GM12878 (cell line): ENCODE measurements around the gene KRTAP5-2. TPM values are rescaled to one million over a fixed set of nuclear protein-coding genes. Genes with fewer than 3 reads are reported as not detected.

ENCODE experiments used
- ATAC-seq: fragments of 200-7000 bp; cut with Tn5 transposase; 3 replicates; pipeline ENCODE4 v1.9.1; 2020; ENCODE audit warnings: mild to moderate bottlenecking, moderate library complexity
- BruUV-seq: library from RNA; stranded (reverse); fragments of 400-500 nt; replicated peaks from 2 replicates; lab custom pipeline; 2021; lab: Mats Ljungman, UMichigan
- CTCF ChIA-PET: fragments of 300-600 bp; sonication (Branson Sonifier 250); formaldehyde crosslinking; extraction: SDS; loops from one replicate; lab custom pipeline; 2021; ENCODE audit warnings: inconsistent platforms; lab: Yijun Ruan, JAX
- POLR2A ChIA-PET: fragments of 350-600 bp; formaldehyde crosslinking; extraction: SDS; loops from one replicate; lab custom pipeline; 2021; ENCODE audit warnings: inconsistent platforms; lab: Charles Lee
- RAD21 ChIA-PET: fragments of 300-600 bp; sonication (Branson Sonifier 250); formaldehyde crosslinking; loops from one replicate; lab custom pipeline; 2023; ENCODE audit warnings: antibody characterized with exemption; ENCODE audit not compliant: unreplicated experiment; lab: Charles Lee
- SMC1A ChIA-PET: fragments of 300-600 bp; sonication (Branson Sonifier 250); formaldehyde crosslinking; loops from one replicate; lab custom pipeline; 2023; ENCODE audit not compliant: unreplicated experiment, uncharacterized antibody; lab: Charles Lee
- DNase-seq: peaks from one replicate; pipeline ENCODE4 v3.0.0-alpha.2; 2011; ENCODE audit warnings: low read depth, low spot score
- FAIRE-seq: peaks from 3 replicates; lab custom pipeline; 2011; peaks lifted over from hg19 to GRCh38; lab: Jason Lieb, UNC
- H2AFZ ChIP-seq: 2 replicates; pipeline ENCODE4 v1.6.0; 2011; ENCODE audit warnings: low read depth, low read length, control low read depth; ENCODE audit not compliant: control insufficient read depth
- H3K27ac ChIP-seq: 2 replicates; pipeline ENCODE4 v1.5.1; 2011; ENCODE audit warnings: control low read depth; ENCODE audit not compliant: control insufficient read depth, insufficient read depth
- H3K27me3 ChIP-seq, 2 experiments: replicated peaks in 1 of 2; 2 replicates each; pipeline versions ENCODE4 v1.6.0 to v1.6.1; 2011; ENCODE audit warnings: low read length in 1 of 2; ENCODE audit not compliant: control insufficient read depth in 2 of 2, insufficient read depth in 2 of 2
- H3K36me3 ChIP-seq, 2 experiments: 2 replicates each; pipeline ENCODE4 v1.5.1; 2011; ENCODE audit warnings: low read length in 1 of 2; ENCODE audit not compliant: control insufficient read depth in 2 of 2, insufficient read depth in 2 of 2
- H3K4me1 ChIP-seq: 2 replicates; pipeline ENCODE4 v1.6.1; 2011; ENCODE audit warnings: mild to moderate bottlenecking, low read length, moderate library complexity, mixed read lengths; ENCODE audit not compliant: control insufficient read depth, insufficient read depth
- H3K4me2 ChIP-seq: 2 replicates; pipeline ENCODE4 v1.6.0; 2011; ENCODE audit warnings: control low read depth; ENCODE audit not compliant: control insufficient read depth, insufficient read depth
- H3K4me3 ChIP-seq: fragments of 200-600 bp; sonication (generic); 2 replicates; pipeline ENCODE4 v1.5.1; 2016
- H3K79me2 ChIP-seq: 2 replicates; pipeline ENCODE4 v1.6.0; 2011; ENCODE audit warnings: low read length; ENCODE audit not compliant: control insufficient read depth, insufficient read depth
- H3K9ac ChIP-seq: 2 replicates; pipeline ENCODE4 v1.8.0; 2011; ENCODE audit warnings: low read length, control low read depth, mixed read lengths; ENCODE audit not compliant: control insufficient read depth, insufficient read depth
- H3K9me3 ChIP-seq: replicated peaks from 3 replicates; pipeline ENCODE4 v1.5.1; 2011; ENCODE audit warnings: mild to moderate bottlenecking, low read length; ENCODE audit not compliant: control insufficient read depth, insufficient read depth
- H4K20me1 ChIP-seq: 2 replicates; pipeline ENCODE4 v1.6.0; 2011; ENCODE audit not compliant: control insufficient read depth, insufficient read depth
- ATF3 ChIP-seq: IDR thresholded peaks from 2 replicates; pipeline ENCODE4 v1.6.1; 2011; ENCODE audit warnings: low read depth, mild to moderate bottlenecking, low read length, moderate library complexity, borderline replicate concordance; ENCODE audit errors: extremely low read depth
- ATF7 ChIP-seq: fragments of 450-650 bp; IDR thresholded peaks from 2 replicates; pipeline ENCODE4 v1.6.1; 2016; ENCODE audit warnings: low read depth, mild to moderate bottlenecking
- CHD1 ChIP-seq: IDR thresholded peaks from 2 replicates; pipeline ENCODE4 v1.6.1; 2012; ENCODE audit warnings: low read depth, low read length, improper control_type of control experiment
- CHD4 ChIP-seq: fragments of 200-600 bp; sonication (generic); IDR thresholded peaks from 2 replicates; pipeline ENCODE4 v1.6.1; 2016; ENCODE audit warnings: mild to moderate bottlenecking
- CREB1 ChIP-seq: IDR thresholded peaks from 2 replicates; pipeline ENCODE4 v1.6.1; 2012; ENCODE audit warnings: low read depth, mild to moderate bottlenecking, inconsistent platforms
- MEF2B ChIP-seq: fragments of 450-650 bp; IDR thresholded peaks from 2 replicates; pipeline ENCODE4 v1.6.1; 2018; ENCODE audit warnings: mild to moderate bottlenecking, moderate library complexity; ENCODE audit not compliant: partially characterized antibody, poor library complexity, severe bottlenecking
- MYB ChIP-seq: fragments of 150-350 bp; IDR thresholded peaks from 2 replicates; pipeline ENCODE4 v1.6.1; 2014; ENCODE audit warnings: mild to moderate bottlenecking, low read depth, low read length, borderline replicate concordance
- NR2C2 ChIP-seq: IDR thresholded peaks from 2 replicates; pipeline ENCODE4 v1.6.1; 2011; ENCODE audit warnings: borderline replicate concordance, low read depth; ENCODE audit not compliant: control insufficient read depth, insufficient read length
- PAX8 ChIP-seq: fragments of 450-650 bp; IDR thresholded peaks from 2 replicates; pipeline ENCODE4 v1.6.1; 2017; ENCODE audit warnings: mild to moderate bottlenecking, moderate library complexity
- POLR2AphosphoS5 ChIP-seq: IDR thresholded peaks from 2 replicates; pipeline ENCODE4 v1.6.1; 2011; ENCODE audit warnings: mild to moderate bottlenecking, low read length, inconsistent platforms
- RAD51 ChIP-seq: fragments of 450-650 bp; IDR thresholded peaks from 2 replicates; pipeline ENCODE4 v1.6.1; 2016; ENCODE audit warnings: moderate library complexity, mild to moderate bottlenecking, inconsistent platforms
- SPI1 ChIP-seq: IDR thresholded peaks from 2 replicates; pipeline ENCODE4 v1.6.1; 2011; ENCODE audit warnings: low read depth, mild to moderate bottlenecking, low read length, moderate library complexity, borderline replicate concordance; ENCODE audit not compliant: insufficient read depth
- TAF1 ChIP-seq: IDR thresholded peaks from 2 replicates; pipeline ENCODE4 v1.6.1; 2011; ENCODE audit warnings: mild to moderate bottlenecking, low read depth, low read length, borderline replicate concordance
- TBL1XR1 ChIP-seq: IDR thresholded peaks from 2 replicates; pipeline ENCODE4 v1.6.1; 2012; ENCODE audit warnings: low read depth, low read length, improper control_type of control experiment
- WRNIP1 ChIP-seq: IDR thresholded peaks from 2 replicates; pipeline ENCODE4 v1.6.1; 2011; ENCODE audit warnings: low read depth, low read length, improper control_type of control experiment, borderline replicate concordance
- YBX1 ChIP-seq: fragments of 450-650 bp; IDR thresholded peaks from 2 replicates; pipeline ENCODE4 v1.6.1; 2016; ENCODE audit warnings: antibody characterized with exemption
- WGBS: methylation state at CpG from one replicate; pipeline ENCODE4 v1.1.6; 2016; ENCODE audit warnings: low lambda C conversion rate; ENCODE audit not compliant: insufficient replicate concordance, insufficient coverage; ENCODE audit errors: missing lambda C conversion rate; 5-methylcytosine and 5-hydroxymethylcytosine counted together
- in situ Hi-C: fragments of 300-500 bp; cut with MboI; formaldehyde crosslinking; loops from 9 replicates; pipeline ENCODE4 v1.14.3; 2018; ENCODE audit warnings: mixed read lengths
- intact Hi-C: fragments of 100-400 bp; cut with micrococcal nuclease; formaldehyde crosslinking; loops from one replicate; pipeline ENCODE4 v1.14.2; 2022; ENCODE audit not compliant: unreplicated experiment
- polyA plus RNA-seq, 11 experiments: library from polyadenylated mRNA; depleted of rRNA in 4 of 11; unstranded in 6 of 11; stranded (reverse) in 5 of 11; fragments of >200 nt; fragmentation: Nextera tagmentation in 4 of 11; fragmentation: Illumina TruSeq in 1 of 11; extraction: Ambion mirVana in 4 of 11; extraction: Trizol in 1 of 11; gene quantifications; 1 replicate in 1 of 11; 2 replicates in 10 of 11; pipeline versions ENCODE4 v1.2.1 to v1.2.3, GENCODE V29; 2011 to 2016; ENCODE audit warnings: inconsistent platforms in 2 of 11, missing spikeins in 2 of 11, low read depth in 1 of 11
- total RNA-seq, 4 experiments: library from RNA; depleted of rRNA in 3 of 4; stranded (reverse); fragments of >200 nt in 3 of 4; fragmentation: Illumina TruSeq in 1 of 4; extraction: Trizol in 1 of 4; gene quantifications; 2 replicates each; pipeline versions ENCODE4 v1.2.1 to v1.2.3, GENCODE V29; 2013 to 2021
- TF ChIP-seq, protein P1 (sequence below): fragments of 450-650 bp; IDR thresholded peaks from 2 replicates; pipeline ENCODE4 v1.6.1; 2017; ENCODE audit warnings: mild to moderate bottlenecking, moderate library complexity

Gene KRTAP5-2
- total and polyA plus RNA-seq, 10 of the 15 experiments (the other 5 are each of a cell fraction or from before 2014, with no cell fraction given) = not detected

DNA sequence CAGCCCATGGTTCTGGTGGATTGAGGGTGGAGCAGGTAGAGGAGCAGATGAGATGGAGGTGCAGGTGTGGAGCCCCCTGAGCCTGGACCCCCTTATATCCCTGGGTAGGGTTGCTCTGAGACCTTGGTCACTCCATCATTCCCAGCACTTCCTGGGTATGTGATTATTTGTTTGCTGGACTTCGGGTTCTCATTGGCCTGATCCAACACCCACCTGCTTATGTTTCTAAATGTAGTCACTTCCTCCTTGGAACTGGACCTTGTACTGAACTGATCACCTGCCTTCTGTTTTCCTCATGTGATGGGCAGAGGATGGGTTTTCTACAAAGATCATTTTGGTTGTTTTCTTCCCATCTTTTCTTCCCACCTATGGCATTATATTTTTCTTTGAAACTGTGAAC lies 24.0 kb upstream of the KRTAP5-2 start, which contains the start of gene KRTAP5-4 (continued):
- no peak for TF ChIP-seq CHD1
- TF ChIP-seq, all 136 proteins: peak for 0

DNA sequence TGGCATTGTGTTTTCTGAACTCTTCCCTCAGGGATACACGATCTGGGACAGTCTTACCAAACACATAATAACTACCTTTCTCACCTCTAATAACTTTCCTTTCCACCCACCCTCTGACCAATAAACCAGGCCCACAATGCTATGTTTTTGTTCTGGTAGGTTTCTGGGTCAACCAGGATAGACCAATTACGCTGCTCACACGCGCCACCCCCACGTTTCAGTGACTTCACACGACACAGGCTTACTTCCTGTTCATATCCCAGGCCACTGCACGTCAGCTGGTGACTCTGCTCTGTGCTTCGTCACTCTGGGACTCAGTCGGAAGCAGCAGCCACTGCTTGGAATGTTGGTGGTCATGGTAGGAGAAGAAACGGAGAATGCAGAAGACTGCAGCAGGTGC lies 21.4 kb upstream of the KRTAP5-2 start:
- RAD21 ChIA-PET = no interaction called here
- no peak for DNase-seq
- TF ChIP-seq SPI1 (no peak), ATF7 (no peak), POLR2AphosphoS5 (no peak), CREB1 (no peak), TBL1XR1 (no peak), TAF1 (no peak), NR2C2 (no peak), PAX8 (no peak), ATF3 (no peak), RAD51 (no peak), CHD4 (no peak), MYB (no peak), YBX1 (no peak), WRNIP1 (no peak), MEF2B (no peak)
- TF ChIP-seq, protein P1, sequence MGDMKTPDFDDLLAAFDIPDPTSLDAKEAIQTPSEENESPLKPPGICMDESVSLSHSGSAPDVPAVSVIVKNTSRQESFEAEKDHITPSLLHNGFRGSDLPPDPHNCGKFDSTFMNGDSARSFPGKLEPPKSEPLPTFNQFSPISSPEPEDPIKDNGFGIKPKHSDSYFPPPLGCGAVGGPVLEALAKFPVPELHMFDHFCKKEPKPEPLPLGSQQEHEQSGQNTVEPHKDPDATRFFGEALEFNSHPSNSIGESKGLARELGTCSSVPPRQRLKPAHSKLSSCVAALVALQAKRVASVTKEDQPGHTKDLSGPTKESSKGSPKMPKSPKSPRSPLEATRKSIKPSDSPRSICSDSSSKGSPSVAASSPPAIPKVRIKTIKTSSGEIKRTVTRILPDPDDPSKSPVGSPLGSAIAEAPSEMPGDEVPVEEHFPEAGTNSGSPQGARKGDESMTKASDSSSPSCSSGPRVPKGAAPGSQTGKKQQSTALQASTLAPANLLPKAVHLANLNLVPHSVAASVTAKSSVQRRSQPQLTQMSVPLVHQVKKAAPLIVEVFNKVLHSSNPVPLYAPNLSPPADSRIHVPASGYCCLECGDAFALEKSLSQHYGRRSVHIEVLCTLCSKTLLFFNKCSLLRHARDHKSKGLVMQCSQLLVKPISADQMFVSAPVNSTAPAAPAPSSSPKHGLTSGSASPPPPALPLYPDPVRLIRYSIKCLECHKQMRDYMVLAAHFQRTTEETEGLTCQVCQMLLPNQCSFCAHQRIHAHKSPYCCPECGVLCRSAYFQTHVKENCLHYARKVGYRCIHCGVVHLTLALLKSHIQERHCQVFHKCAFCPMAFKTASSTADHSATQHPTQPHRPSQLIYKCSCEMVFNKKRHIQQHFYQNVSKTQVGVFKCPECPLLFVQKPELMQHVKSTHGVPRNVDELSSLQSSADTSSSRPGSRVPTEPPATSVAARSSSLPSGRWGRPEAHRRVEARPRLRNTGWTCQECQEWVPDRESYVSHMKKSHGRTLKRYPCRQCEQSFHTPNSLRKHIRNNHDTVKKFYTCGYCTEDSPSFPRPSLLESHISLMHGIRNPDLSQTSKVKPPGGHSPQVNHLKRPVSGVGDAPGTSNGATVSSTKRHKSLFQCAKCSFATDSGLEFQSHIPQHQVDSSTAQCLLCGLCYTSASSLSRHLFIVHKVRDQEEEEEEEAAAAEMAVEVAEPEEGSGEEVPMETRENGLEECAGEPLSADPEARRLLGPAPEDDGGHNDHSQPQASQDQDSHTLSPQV = no peak

More for the DNA sequence above, 21.4 kb upstream of the KRTAP5-2 start:
- CTCF ChIA-PET = interaction anchor here (1.3 to 1.6 kb wide), 2 partner anchors 34 to 44 kb away, joined by 3 to 6 read pairs; no protein-coding TSS in a partner anchor
- peaks cover 0 to 2% of the 10 kb centered on the region in 2 experiments; a peak in 2 of 4 replicates for H3K27me3 ChIP-seq
- no peaks in the 10 kb centered on the region for H3K9me3 ChIP-seq
- POLR2A ChIA-PET = interaction anchor here (0.6 kb wide), 2 partner anchors 26 to 310 kb away, joined by 3 to 5 read pairs; partner anchors contain the start of gene TOLLIP
- in situ Hi-C loops (no loop called here), intact Hi-C loops (no loop called here)
- SMC1A ChIA-PET = interaction anchor here (0.6 kb wide), 1 partner anchor 725 kb away, joined by 3 read pairs; no protein-coding TSS in a partner anchor
- H3K79me2 ChIP-seq = no peaks in the 10 kb centered on the region
- no TSS peak for BruUV-seq
- H3K27ac ChIP-seq = no peak overlapping the region
- no peak overlapping the region for H3K4me2 ChIP-seq
- H3K4me3 ChIP-seq = no peak overlapping the region
- no peaks in the 10 kb centered on the region for H3K36me3 ChIP-seq
- FAIRE-seq (no peak), ATAC-seq (no peak)
- 18% methylated on average over 10 of the region's 10 CpGs for WGBS
- no peaks in the 10 kb centered on the region for H4K20me1 ChIP-seq
- no peak overlapping the region for H2AFZ ChIP-seq
- no peak overlapping the region for H3K9ac ChIP-seq
- H3K4me1 ChIP-seq = no peaks in the 10 kb centered on the region
